Parathyroid adenoma (tissue), 2 donors: ENCODE results near the gene SYNJ1.

Experiments
- H2AFZ ChIP-seq: fragments of 300-600 bp; sonication (generic); one replicate; pipeline ENCODE4 v1.7.0; 2017; ENCODE audit warnings: antibody characterized with exemption, mild to moderate bottlenecking
- H3K27ac ChIP-seq: fragments of 300-600 bp; sonication (generic); one replicate; pipeline ENCODE4 v1.7.0; 2017
- H3K27me3 ChIP-seq: fragments of 300-600 bp; sonication (generic); one replicate; pipeline ENCODE4 v1.7.0; 2017; ENCODE audit warnings: low read length; ENCODE audit not compliant: control insufficient read depth, insufficient read depth
- H3K36me3 ChIP-seq: fragments of 300-600 bp; sonication (generic); one replicate; pipeline ENCODE4 v1.7.0; 2017; ENCODE audit warnings: low read length; ENCODE audit not compliant: control insufficient read depth, insufficient read depth
- H3K4me1 ChIP-seq: fragments of 300-600 bp; sonication (generic); one replicate; pipeline ENCODE4 v1.7.0; 2017; ENCODE audit warnings: control low read depth
- H3K4me2 ChIP-seq: fragments of 300-600 bp; sonication (generic); one replicate; pipeline ENCODE4 v1.7.0; 2017; ENCODE audit warnings: low read length
- H3K4me3 ChIP-seq: fragments of 300-600 bp; sonication (generic); one replicate; pipeline ENCODE4 v1.7.0; 2017; ENCODE audit warnings: low read depth, low read length
- H3K79me2 ChIP-seq: fragments of 300-600 bp; sonication (generic); one replicate; pipeline ENCODE4 v1.7.0; 2017; ENCODE audit warnings: control low read depth
- H3K9ac ChIP-seq: fragments of 300-600 bp; sonication (generic); one replicate; pipeline ENCODE4 v1.7.0; 2017; ENCODE audit warnings: mild to moderate bottlenecking
- H3K9me3 ChIP-seq: fragments of 300-600 bp; sonication (generic); one replicate; pipeline ENCODE4 v1.7.0; 2017; ENCODE audit warnings: low read length; ENCODE audit not compliant: control insufficient read depth
- CTCF ChIP-seq: fragments of 300-600 bp; sonication (generic); IDR thresholded peaks from one replicate; pipeline ENCODE4 v1.7.0; 2017; ENCODE audit warnings: antibody characterized with exemption, mild to moderate bottlenecking
- donor health status: primary hyperparathyroidism.

SYNJ1 gene

GRCh38 chr21:32658524-32658923, 69.3 kb downstream of the SYNJ1 start:
- no peaks in the 10 kb centered on the region for H3K27me3 ChIP-seq
- no peaks in the 10 kb centered on the region for H3K79me2 ChIP-seq
- H3K9me3 ChIP-seq = no peaks in the 10 kb centered on the region
- TF ChIP-seq CTCF = no peak
- H3K4me1 ChIP-seq = no peaks in the 10 kb centered on the region
- H3K9ac ChIP-seq = no peak overlapping the region
- H3K27ac ChIP-seq = no peak overlapping the region
- no peak overlapping the region for H3K4me3 ChIP-seq
- peaks cover 4% of the 10 kb centered on the region for H3K36me3 ChIP-seq
- H3K4me2 ChIP-seq = no peak overlapping the region
- no peak overlapping the region for H2AFZ ChIP-seq

GRCh38 chr21:32653326-32653901, 74.4 kb downstream of the SYNJ1 start:
- Histone ChIP-seq H2AFZ (no peak overlapping the region), H3K4me1 (no peaks in the 10 kb centered on the region), H3K36me3 (peaks cover 4% of the 10 kb centered on the region), H3K4me3 (no peak overlapping the region), H3K27ac (no peak overlapping the region), H3K79me2 (no peaks in the 10 kb centered on the region), H3K4me2 (no peak overlapping the region), H3K9me3 (no peaks in the 10 kb centered on the region), H3K9ac (no peak overlapping the region), H3K27me3 (no peaks in the 10 kb centered on the region)
- peak; percentile 23 for TF ChIP-seq CTCF

GRCh38 chr21:32648165-32648564, 79.6 kb downstream of the SYNJ1 start:
- TF ChIP-seq CTCF = no peak
- H3K9ac ChIP-seq = no peak overlapping the region
- H2AFZ ChIP-seq = no peak overlapping the region
- no peaks in the 10 kb centered on the region for H3K36me3 ChIP-seq
- no peaks in the 10 kb centered on the region for H3K79me2 ChIP-seq
- H3K27me3 ChIP-seq = no peaks in the 10 kb centered on the region
- H3K27ac ChIP-seq = no peak overlapping the region
- H3K4me1 ChIP-seq = no peaks in the 10 kb centered on the region
- no peak overlapping the region for H3K4me2 ChIP-seq
- no peaks in the 10 kb centered on the region for H3K9me3 ChIP-seq
- H3K4me3 ChIP-seq = no peak overlapping the region

- no peaks in the 10 kb centered on the region for H3K4me1 ChIP-seq
- no peak for TF ChIP-seq CTCF
- H3K9ac ChIP-seq = no peak overlapping the region
- H3K9me3 ChIP-seq = no peaks in the 10 kb centered on the region
- no peaks in the 10 kb centered on the region for H3K36me3 ChIP-seq
- H3K27ac ChIP-seq = no peak overlapping the region
- no peak overlapping the region for H2AFZ ChIP-seq
- H3K4me3 ChIP-seq = no peak overlapping the region
- H3K27me3 ChIP-seq = no peaks in the 10 kb centered on the region
- H3K79me2 ChIP-seq = no peaks in the 10 kb centered on the region
- no peak overlapping the region for H3K4me2 ChIP-seq
Measured at GRCh38 chr21:32645261-32646182, 82.3 kb downstream of the SYNJ1 start.
